ENCODE measurements around the gene CNTLN.
"Not testable (repeated sequence)": the region's sequence is repeated elsewhere in the genome, so short reads cannot be mapped to it uniquely, and the experiment has no call there.

Gene CNTLN

DNA sequence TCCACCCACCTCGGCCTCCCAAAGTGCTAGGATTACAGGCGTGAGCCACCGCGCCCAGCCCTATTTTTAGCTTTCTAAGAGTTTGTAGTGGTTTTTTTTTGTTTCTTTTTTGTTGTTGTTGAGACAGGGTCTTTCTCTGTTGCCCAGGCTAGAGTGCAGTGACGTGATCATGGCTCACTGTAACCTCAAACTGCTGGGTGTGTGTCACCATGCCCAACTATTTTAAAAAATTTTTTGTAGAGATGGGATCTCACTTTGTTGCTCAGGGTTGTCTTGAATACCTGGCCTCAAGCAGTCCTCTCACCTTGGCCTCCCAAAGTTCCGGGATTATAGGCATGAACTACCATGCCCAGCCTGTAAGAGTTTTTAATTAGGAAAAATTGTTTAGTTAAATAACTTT, 298.7 kb downstream of the CNTLN start:
- DNase-seq: no peak

DNA sequence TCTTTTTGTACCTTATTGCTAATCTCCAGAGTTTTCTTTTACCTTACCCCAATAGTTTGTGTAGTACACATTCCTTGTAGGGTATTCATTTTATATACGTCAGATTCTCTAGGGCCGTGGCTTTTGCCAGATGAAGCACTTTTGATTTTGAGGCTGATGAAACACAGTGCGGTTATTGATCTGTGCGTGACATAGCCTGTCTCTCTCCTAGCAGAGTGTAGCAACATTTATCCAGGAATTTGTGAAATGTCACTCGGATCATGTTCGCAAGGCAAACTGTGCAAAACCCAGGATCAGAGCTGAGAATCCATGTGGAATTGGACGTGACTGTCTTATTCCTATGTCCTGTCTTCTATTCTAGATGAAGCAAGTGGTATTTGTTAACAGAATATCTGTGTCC, 302.0 kb downstream of the CNTLN start:
- DNase-seq: no peak

DNA sequence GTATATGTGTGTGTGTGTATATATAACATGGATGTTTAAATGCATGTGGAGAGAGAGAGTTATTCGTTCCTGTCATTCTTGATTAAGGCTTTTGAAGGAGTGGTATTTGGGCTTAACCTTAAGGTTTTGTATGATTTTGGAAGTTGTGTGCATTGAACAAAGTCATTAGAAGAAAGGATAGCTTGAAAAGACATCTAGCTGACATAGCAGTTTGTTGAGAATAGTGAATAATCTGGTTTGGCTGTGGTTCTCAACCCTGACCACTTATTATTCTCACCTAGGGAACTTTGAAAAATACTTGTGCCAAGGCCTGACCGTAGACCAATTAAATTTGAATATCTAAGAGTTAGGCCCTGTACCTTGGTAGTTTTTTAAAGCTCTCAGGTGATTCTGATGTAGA, 303.0 kb downstream of the CNTLN start:
- DNase-seq: no peak

DNA sequence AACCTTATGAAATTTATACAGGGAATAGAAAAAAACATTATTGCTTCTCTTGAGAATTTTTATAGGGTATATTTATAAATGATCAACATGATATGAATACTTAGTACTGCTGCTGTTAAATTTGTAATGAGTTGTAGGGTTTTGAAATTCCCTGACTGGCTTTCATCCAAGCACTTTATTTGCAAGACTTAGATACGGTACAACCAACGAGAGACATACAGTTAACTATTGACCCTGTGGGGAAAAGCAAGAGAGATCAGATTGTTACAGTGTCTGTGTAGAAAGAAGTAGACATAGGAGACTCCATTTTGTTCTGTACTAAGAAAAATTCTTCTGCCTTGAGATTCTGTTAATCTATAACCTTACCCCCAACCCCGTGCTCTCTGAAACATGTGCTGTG, 310.3 kb downstream of the CNTLN start:
- not testable (repeated sequence) for DNase-seq

DNA sequence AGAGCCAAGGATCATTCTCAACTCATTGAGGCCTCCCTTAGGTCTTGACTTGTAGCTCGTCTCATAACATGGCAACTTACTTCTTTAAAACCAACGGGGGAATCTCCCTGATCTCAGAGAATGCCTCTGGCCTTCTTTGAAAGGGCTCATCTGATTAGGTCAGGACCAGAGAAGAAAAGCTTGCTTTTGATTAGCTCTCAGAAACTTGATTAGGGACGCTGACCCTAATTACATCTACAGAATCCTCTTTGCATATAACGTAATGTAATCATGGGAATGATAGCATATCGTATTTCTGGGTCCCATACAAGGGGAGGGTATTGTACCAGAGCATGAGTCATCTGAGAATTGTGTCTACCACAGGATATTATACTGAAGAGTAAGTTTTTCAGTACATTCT, 318.9 kb downstream of the CNTLN start:
- DNase-seq: no peak

DNA sequence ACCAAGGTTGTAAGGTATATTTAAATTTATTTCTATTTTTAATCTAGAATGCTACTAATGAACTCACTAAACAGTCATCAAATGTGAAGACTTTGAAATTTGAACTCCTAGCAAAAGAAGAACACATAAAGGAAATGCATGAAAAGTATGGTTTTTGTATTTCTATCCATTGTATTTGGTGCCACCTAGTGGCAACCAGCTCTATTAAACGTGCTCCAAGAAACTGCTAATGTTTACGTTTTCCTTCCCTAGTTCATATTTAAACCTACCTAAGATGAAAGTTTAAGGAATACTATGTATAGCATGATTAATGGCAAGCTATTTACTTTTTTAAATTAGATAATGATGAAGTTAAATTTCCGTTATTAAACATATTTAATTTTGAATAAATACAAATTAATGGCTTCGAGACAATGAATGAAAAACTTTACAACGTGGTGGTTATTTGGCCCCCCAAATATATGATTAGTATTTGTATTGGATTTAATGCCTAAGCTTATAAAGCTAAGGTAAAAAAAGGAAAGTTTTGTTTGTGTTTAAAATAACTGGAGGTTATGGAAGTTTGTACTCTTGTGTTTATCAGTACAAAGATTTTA, 328.1 kb downstream of the CNTLN start:
- peak; percentile 61 for DNase-seq

DNA sequence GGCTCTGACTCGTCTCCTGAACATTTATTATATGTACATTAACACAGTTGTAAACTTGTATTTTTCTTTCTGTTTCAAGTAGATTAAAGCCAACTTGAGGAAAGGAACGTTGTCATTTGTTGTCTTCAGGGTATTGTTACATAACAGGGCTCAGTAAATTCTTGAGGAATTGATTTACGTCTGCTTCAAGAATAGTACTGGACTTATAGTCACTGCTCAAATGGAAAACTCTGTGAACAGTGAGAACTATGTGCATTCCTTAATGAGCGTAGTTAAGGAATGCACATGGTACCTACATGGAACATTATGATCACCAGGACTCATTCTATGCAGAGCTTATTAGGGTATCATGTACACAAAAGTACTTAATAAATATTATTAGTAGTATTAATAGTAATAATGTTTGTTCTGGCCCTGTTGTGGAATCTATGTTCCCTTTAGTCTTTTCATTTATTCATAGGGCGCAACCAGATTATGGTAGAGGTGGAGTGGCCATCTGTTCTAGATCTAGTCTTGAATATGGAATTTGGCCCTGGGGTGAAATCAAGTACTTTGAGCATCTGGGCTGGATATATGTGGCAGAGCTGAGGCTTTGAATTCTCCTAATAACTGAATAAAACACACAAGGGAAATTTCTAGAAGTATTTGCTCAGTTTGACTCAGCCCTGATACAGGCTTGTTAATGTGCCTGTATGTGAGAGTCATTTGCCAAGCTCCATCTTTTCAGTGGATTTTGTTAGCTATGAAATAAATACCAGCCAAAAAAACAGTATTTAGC, 335.4 kb downstream of the CNTLN start:
- no peak for DNase-seq

DNA sequence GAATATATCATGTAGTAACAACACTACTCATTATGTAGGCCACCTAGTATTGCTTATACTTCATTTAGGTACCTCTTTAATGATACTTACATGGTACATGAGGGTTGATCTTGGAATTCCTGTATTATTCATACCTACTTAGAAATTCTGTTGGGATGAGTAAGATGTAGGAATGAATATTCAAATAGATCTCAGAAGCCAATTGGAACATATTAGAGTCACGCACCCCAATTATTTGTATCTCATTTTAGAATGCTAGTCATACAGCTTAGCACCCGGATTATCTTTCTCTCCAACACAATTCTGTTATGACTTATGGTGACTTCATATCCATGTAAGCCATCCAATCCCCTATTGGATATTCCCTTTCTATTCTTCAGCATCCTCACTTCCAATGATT, 337.3 kb downstream of the CNTLN start:
- no peak for DNase-seq

DNA sequence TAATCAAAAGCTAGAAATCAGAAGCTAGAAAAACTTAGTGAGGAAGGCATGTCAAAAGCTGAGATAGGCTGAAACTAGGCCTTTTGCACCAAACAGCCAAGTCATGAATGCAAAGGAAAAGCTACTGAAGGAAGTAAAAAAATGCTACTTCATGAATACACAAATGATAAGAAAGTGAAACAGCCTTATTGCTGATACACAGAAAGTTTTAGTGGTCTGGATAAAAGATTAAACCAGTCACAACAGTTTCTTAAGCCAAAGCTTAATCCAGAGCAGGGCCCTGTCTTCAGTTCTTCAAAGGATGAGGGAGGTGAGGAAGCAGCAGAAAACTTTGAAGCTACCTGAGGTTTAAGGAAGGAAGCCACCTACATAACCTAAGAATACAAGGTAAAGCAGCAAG, 341.6 kb downstream of the CNTLN start:
- DNase-seq: no peak

DNA sequence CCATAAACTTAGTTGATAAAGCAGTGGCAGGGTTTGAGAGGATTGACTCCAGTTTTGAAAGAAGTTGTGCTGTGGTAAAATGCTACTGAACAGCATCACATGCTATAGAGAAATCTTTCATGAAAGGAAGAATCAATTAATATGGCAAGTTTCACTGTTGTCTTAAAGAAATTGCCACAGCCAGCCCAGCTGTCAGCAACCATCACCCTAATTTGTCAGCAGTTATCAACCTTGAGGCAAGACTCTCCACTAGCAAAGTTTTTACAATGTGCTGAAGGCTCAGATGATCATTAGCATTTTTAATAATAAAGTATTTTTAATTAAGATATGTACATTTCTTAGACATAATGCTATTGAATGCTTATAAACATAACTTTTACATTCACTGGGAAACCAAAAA, 343.0 kb downstream of the CNTLN start:
- DNase-seq: no peak

DNA sequence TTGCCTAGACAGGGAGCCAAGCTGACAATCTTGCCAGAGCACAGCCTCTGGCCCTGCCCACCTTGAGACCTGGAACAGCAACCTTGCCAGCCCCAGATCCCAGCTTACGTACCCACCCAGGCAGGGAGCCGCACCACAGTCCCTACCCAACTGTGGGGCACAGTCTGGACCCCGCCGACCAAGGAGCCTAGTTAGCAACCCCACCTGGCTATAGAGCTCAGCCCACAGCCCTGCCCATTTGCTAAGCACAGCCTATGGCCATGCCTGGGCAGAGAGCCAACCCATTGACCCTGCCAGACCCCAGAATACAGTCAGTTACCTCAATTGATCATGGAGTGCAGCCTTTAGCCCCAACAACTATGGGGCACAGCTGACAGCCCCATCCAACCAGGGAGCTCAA, 346.1 kb downstream of the CNTLN start:
- no peak for DNase-seq

DNA sequence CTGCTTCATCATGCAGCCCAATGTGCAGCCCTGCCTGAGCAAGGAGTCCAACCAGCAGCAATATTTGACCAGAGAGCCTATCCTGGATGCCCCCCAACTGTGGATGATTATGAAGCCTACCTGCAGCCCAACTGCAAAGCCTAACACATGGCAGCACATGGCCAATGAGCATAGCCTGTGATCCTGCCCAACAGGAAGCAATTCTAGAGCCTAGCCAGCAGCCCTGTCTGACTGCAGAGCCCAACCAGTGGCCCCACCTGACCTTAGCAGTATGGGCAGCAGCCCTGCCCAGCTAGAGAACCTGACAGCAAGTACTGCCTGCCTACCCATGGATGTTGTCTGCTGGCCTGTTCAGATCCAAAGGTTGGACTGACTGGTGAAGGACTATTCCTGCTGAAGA, 346.7 kb downstream of the CNTLN start:
- DNase-seq: no peak

DNA sequence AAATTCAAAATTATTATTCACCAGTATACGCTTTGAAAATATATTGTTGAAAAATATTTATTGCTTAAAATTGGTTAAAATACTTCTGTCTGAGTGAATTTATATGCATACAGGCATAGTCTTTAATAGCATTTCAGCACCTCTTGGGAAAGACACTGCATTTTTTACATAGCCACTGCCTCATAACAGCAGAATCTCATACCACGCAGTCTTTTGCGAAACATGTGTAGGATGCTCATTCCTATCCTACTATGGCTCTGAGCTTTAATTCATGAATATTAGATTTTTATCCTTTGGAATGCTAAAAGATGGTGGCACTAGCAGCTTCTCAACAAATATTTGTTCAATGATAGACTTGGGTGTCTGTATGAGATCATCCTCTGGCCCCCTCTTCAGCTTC, 350.1 kb downstream of the CNTLN start:
- no peak for DNase-seq

DNA sequence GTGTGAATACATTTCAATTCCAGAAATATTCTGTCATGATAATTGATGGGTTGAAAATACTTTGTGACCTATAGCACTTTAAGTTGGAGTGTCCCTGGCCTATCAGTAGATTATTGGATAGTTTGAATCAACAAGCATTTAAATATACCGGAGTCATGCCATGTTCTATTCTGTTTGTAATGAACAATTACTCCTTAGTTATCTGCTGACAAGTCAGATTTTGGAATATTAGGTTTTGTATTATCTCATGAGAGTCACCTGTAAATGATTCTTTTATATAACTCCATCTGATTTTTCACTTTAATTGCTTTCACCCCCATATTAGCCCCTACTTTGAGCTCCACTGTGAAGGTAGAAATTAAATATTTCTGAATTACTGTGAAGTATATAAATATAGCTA, 351.6 kb downstream of the CNTLN start:
- no peak for DNase-seq

DNA sequence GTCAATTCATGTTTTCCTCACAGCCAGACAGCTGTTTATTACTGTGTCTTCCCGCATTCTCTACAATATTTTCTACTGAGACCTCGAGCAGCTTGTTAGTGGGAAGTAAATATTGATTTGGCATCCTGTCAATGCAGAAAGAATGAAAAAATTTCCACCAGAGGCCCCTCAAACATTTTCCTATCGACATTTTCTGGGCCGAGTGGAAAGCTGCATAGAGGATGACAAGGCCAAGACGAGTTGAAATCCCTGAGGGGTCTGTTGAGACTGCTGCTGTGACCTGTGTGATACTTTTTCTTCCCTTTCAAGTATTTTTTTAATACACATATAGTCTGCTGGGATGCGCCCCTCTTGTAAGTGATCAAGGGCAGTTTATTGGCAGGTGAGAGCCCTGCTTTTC, 352.6 kb downstream of the CNTLN start:
- no peak for DNase-seq

DNA sequence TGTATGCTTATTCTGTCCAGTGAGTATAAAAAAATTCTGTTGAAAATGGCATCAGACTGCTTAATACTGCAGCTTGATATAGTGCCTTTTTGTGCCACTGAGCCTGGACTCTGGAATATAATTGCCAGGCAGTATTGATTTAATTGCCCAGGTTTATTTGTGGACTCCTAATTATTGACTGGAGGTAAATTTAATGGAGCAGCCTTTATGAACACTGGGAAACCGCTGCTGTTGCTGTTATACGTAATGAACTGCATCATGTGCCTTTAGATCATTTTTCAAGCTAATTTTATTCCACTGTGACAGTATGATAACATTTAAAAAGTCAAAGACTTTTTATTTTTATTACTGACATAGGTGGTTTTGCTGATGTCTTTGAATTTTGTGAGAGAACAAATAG, 353.8 kb downstream of the CNTLN start:
- no peak for DNase-seq

DNA sequence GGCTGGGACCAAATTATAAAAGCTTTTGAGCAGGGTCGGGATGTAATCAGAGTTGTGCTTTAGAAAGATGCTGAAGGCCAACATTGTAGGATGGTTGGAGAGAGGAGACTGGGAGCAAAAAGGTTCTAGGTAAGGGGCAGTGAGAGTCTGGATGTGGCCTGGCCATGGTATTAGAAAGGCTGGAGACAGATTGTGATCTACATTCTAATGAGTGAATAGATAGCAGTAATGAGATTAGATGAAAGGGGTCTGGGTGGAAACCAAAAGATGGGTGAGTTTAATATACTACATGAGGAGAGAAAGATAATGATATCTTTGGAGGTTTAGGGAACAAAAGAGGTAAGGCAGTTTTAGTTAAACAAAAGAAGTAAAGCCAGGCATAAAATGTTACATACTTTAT, 355.3 kb downstream of the CNTLN start:
- no peak for DNase-seq

DNA sequence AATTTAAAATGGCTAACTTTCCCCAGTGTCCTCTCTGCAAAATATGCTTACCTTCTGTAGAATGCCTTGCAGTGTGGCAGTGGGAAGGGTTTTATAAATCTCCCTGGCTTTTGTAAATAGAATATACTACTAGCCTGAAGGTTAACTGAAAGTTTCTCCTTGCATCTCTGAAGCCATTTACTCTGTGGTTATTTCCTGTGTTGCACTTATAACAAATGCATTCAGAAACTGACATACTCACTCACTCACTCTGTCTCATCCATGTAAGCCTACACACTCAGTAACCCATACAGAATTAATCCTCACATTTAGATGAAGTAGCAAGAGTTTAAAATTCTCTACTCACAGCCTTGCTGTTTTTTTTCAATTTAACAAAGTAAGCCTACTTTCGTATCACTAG, 356.9 kb downstream of the CNTLN start:
- no peak for DNase-seq

DNA sequence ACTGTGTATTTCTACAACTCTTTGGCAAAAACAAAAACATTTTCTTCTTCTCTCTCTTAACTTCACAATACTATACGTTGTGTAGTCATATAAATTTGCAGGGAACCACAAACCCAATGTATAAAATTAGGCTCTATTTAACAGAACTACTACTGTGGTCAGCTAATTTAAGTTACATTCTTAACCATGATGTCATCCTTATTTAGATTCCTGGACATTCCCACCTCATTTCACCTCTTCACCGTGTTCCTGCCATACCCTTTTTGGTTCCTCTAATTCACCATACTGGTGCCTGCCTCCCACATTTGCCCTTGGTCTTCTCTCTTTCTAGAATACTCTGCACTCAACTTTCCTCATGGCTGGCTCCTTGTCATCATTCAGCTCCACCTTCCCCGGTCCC, 368.4 kb downstream of the CNTLN start:
- no peak for DNase-seq

DNA sequence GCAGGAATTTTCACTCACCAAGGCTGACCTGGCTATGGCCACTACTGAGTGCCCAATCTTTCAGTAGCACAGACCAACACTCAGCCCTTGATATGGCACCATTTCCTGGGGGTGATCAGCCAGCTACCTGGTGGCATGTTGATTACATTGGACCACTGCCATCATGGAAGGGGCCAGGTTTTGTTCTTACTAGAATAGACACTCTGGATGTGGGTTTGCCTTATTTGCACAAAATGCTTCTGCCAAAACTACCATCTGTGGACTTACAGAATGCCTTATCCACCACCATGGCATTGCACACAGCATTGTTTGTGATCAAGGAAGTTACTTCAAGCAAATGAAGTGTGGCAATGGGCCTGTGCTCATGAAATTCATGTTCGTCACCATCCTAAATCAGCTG, 374.3 kb downstream of the CNTLN start:
- peak; percentile 61 for DNase-seq

DNA sequence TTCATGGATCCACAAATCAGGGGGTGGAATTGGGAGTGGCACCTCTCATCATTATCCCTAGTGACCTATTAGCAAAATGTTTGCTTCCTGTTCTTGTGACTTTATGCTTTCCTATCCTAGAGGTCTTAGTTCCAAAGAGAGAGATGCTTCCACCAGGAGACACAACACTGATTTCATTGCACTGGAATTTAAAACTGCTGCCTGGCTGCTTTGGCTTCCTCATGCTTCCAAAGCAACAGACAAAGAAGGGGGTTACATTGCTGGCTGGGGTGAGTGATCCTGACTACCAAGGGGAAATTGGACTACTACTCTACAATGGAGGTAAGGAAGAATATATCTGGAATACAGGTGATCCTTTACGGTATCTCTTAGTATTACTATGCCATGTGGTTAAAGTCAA, 374.9 kb downstream of the CNTLN start:
- DNase-seq: no peak

DNA sequence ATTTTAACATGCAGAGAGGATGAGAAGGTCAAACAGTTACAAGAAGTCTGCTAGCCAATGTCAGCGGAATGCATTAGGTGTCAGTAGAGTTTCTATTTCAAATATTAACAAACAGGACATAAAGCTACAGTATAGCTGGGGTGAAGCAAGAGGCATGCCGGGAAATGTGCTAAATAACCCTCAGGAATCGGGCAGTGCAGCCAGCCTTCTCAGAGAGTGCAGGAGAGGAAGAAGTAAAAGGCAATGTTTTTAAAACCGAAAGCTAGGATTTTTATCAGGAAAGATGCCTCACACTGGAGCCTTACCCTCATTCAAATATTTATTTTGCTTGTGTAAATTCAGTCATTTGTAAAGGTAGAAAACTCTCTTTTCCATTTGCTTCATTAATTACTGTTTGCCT, 384.9 kb downstream of the CNTLN start:
- no peak for DNase-seq

DNA sequence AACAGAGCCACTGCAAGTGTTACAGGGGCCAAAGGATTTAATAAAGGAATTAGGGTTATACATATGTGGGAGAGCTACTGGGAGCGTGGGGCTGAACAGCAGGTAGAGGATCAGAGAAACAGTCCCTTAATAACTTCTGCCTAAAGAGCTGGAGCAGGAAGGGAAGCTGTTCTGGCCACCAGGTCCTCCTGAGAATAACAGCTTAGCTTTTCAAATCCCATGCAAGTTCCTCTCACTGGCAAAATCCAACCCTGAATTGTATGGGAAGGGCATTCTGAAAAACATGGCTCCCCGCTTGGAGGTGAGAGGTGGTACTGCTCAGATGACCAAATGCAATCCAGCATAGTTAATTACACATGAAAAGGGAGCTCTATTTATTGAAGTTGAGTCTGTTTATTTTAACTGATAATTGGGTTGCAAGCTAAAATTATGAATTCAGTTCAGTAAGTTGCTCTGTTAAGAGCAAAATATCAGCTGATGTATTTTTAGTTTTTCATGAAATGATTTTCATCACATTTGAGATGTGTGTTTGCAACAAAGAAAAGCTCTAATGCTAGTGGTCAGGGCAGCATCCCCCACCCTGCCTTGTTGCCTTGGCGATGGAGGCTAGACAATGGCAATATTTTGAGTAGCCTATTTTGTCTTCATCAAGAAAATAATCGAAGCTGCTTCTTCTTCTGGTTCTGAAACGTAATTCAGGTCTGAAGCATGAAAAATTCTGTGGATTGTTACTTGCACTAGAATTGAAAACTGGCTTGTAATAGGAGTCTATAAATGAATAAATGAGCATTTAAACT, 385.6 kb downstream of the CNTLN start:
- no peak for DNase-seq

Measured in NCI-H446 treated with DMSO at 0.1 percent for 48 hours (cell line).